HepG2 (cell line): ENCODE results near the gene TP73. TPM values are rescaled to one million over a fixed set of nuclear protein-coding genes. Genes with fewer than 3 reads are reported as not detected.

Source experiments
- GMEB2 ChIP-seq: IDR thresholded peaks from 2 replicates; pipeline ENCODE4 v1.6.1; 2016; ENCODE audit warnings: missing biosample characterization, missing genetic modification reagents, low read depth
- KLF6 ChIP-seq: IDR thresholded peaks from 2 replicates; pipeline ENCODE4 v1.8.0; 2016; ENCODE audit warnings: missing biosample characterization, missing genetic modification reagents
- KLF9 ChIP-seq: IDR thresholded peaks from 2 replicates; pipeline ENCODE4 v1.6.1; 2016; ENCODE audit warnings: low read depth
- NFYB ChIP-seq: sonication (generic); formaldehyde crosslinking; IDR thresholded peaks from 2 replicates; pipeline ENCODE4 v1.4.0; 2020; ENCODE audit warnings: missing genetic modification reagents
- PHB2 ChIP-seq: fragments of 450-650 bp; IDR thresholded peaks from 2 replicates; pipeline ENCODE4 v1.6.1; 2018; ENCODE audit not compliant: partially characterized antibody
- REXO4 ChIP-seq: sonication (generic); formaldehyde crosslinking; IDR thresholded peaks from 2 replicates; pipeline ENCODE4 v1.8.0; 2022; ENCODE audit warnings: missing genetic modification reagents, mild to moderate bottlenecking, borderline replicate concordance
- TGIF2 ChIP-seq: IDR thresholded peaks from 2 replicates; pipeline ENCODE4 v1.6.1; 2016; ENCODE audit warnings: control low read depth, missing compliant biosample characterization
- USF2 ChIP-seq, 2 experiments: sonication (generic) in 1 of 2; formaldehyde crosslinking in 1 of 2; IDR thresholded peaks; 2 replicates each; pipeline versions ENCODE4 v1.5.1 to v1.6.1; 2011 to 2020; ENCODE audit warnings: borderline replicate concordance in 1 of 2, low read depth in 1 of 2, low read length in 1 of 2, mild to moderate bottlenecking in 1 of 2, missing genetic modification reagents in 1 of 2, moderate library complexity in 1 of 2
- XRCC5 ChIP-seq: fragments of 200-400 bp; formaldehyde crosslinking; optimal IDR thresholded peaks from 2 replicates; pipeline ENCODE3; 2017; ENCODE audit warnings: mild to moderate bottlenecking, low read length
- ZBTB25 ChIP-seq: IDR thresholded peaks from 2 replicates; pipeline ENCODE4 v1.6.1; 2018; ENCODE audit warnings: missing genetic modification reagents
- ZNF142 ChIP-seq: sonication (generic); formaldehyde crosslinking; IDR thresholded peaks from 2 replicates; pipeline ENCODE4 v1.4.0; 2020; ENCODE audit warnings: missing genetic modification reagents
- ZNF451 ChIP-seq: sonication (generic); formaldehyde crosslinking; IDR thresholded peaks from 2 replicates; pipeline ENCODE4 v1.5.0; 2020; ENCODE audit warnings: mild to moderate bottlenecking, missing genetic modification reagents
- ZNF556 ChIP-seq: sonication (generic); formaldehyde crosslinking; IDR thresholded peaks from 2 replicates; pipeline ENCODE4 v1.4.0; 2020; ENCODE audit warnings: mild to moderate bottlenecking, missing genetic modification reagents, borderline replicate concordance
- ZNF597 ChIP-seq: sonication (generic); formaldehyde crosslinking; IDR thresholded peaks from 2 replicates; pipeline ENCODE4 v1.5.0; 2020; ENCODE audit warnings: missing genetic modification reagents
- polyA plus RNA-seq, 8 experiments: library from polyadenylated mRNA; depleted of rRNA in 3 of 8; stranded (reverse) in 7 of 8; unstranded in 1 of 8; fragments of >200 nt; fragmentation: Illumina TruSeq in 4 of 8; extraction: Trizol in 4 of 8; gene quantifications; 2 replicates each; pipeline versions ENCODE4 v1.2.1 to v1.2.3, GENCODE V29; 2011 to 2016; ENCODE audit warnings: low read depth in 4 of 8, missing spikeins in 1 of 8, mixed read lengths in 1 of 8; ENCODE audit not compliant: insufficient read depth in 1 of 8
- total RNA-seq, 5 experiments: library from RNA; depleted of rRNA; stranded (reverse); fragments of >200 nt; fragmentation: Illumina TruSeq; extraction: Trizol; gene quantifications; 2 replicates each; pipeline ENCODE4 v1.2.3, GENCODE V29; 2016; ENCODE audit warnings: low read depth in 1 of 5

Gene TP73
- total and polyA plus RNA-seq, 2 of the 13 experiments (the other 11 are each of a cell fraction or from before 2014, with no cell fraction given), result 0.49 to 1.1 TPM

GRCh38 chr1:3625151-3625907 is 27.0 kb upstream of the TP73 start (continued):
- TF ChIP-seq PHB2 (no peak), KLF9 (CRISPR knock-in tag) (no peak), TGIF2 (CRISPR knock-in tag) (peak; percentile 48; the same call in 1 of the 2 replicates), ZNF142 (CRISPR knock-in tag) (no peak), USF2 (IDR thresholded peaks at IDR 0.05; ENCODE audit: low read depth, low read length) (no peak), USF2 (CRISPR knock-in tag; IDR thresholded peaks at IDR 0.05; ENCODE audit: borderline replicate concordance) (no peak), ZNF597 (CRISPR knock-in tag) (no peak), ZNF451 (CRISPR knock-in tag) (peak; percentile 91), NFYB (no peak; the same call in 1 of the 2 replicates), REXO4 (CRISPR knock-in tag) (no peak), GMEB2 (CRISPR knock-in tag) (no peak), XRCC5 (peak; percentile 26), ZBTB25 (0 out of 2 replicates have a peak, but pooled peaks have one; percentile 18), ZNF556 (CRISPR knock-in tag) (peak; percentile 49; the same call in 1 of the 2 replicates), KLF6 (CRISPR knock-in tag) (no peak)
